Kidney capillary endothelial cell (primary cell): Measurements from ENCODE around the gene FRMPD1.

Experiments used
- DNase-seq: peaks from one replicate; pipeline ENCODE4 v3.0.0-alpha.2; 2018; ENCODE audit warnings: low spot score

FRMPD1 gene

GRCh38 chr9:37635808-37636207 is 14.9 kb upstream of the FRMPD1 start:
- no peak for DNase-seq

- no peak for DNase-seq
Observed at GRCh38 chr9:37636511-37637448, 14.0 kb upstream of the FRMPD1 start.

- no peak for DNase-seq
Observed at GRCh38 chr9:37639109-37639762, 11.5 kb upstream of the FRMPD1 start.

GRCh38 chr9:37639841-37640240 is 10.9 kb upstream of the FRMPD1 start:
- no peak for DNase-seq

GRCh38 chr9:37640246-37640645 is 10.5 kb upstream of the FRMPD1 start:
- no peak for DNase-seq

- no peak for DNase-seq
Observed at GRCh38 chr9:37641331-37641730, 9.4 kb upstream of the FRMPD1 start.

- no peak for DNase-seq
Observed at GRCh38 chr9:37643214-37643613, 7.5 kb upstream of the FRMPD1 start.

GRCh38 chr9:37645903-37646506 is 4.7 kb upstream of the FRMPD1 start:
- DNase-seq: no peak

GRCh38 chr9:37650299-37650872 is 368 bp upstream of the FRMPD1 start:
- DNase-seq: no peak

GRCh38 chr9:37652261-37652660 is 1.5 kb downstream of the FRMPD1 start:
- no peak for DNase-seq

GRCh38 chr9:37653385-37653784 is 2.6 kb downstream of the FRMPD1 start:
- no peak for DNase-seq

GRCh38 chr9:37656936-37657335 is 6.2 kb downstream of the FRMPD1 start:
- DNase-seq: no peak

- DNase-seq: no peak
Observed at GRCh38 chr9:37660691-37661090, 9.9 kb downstream of the FRMPD1 start.

- DNase-seq: no peak
Observed at GRCh38 chr9:37663926-37664325, 13.2 kb downstream of the FRMPD1 start.

- no peak for DNase-seq
Observed at GRCh38 chr9:37667706-37668105, 17.0 kb downstream of the FRMPD1 start.

- DNase-seq: no peak
Observed at GRCh38 chr9:37668116-37668601, 17.4 kb downstream of the FRMPD1 start.

GRCh38 chr9:37669232-37669631 is 18.5 kb downstream of the FRMPD1 start:
- no peak for DNase-seq

GRCh38 chr9:37675661-37676060 is 24.9 kb downstream of the FRMPD1 start:
- no peak for DNase-seq

- no peak for DNase-seq
Observed at GRCh38 chr9:37676411-37676830, 25.7 kb downstream of the FRMPD1 start.

GRCh38 chr9:37677435-37677834 is 26.7 kb downstream of the FRMPD1 start:
- no peak for DNase-seq

GRCh38 chr9:37678789-37679273 is 28.1 kb downstream of the FRMPD1 start:
- no peak for DNase-seq
